Measurements from ENCODE around the gene ATP4B. TPM values are rescaled to one million over a fixed set of nuclear protein-coding genes. Genes with fewer than 3 reads are reported as not detected.

Gene ATP4B
- polyA plus RNA-seq, 1 experiment: not detected

- no peak for DNase-seq (ENCODE audit: low read depth)
- H3K36me3 ChIP-seq (ENCODE audit: control insufficient read depth, insufficient read depth, low read length): no peaks in the 10 kb centered on the region
- ChIA-PET CTCF (interaction anchor here (1.2 kb wide), 1 partner anchor 74 kb away, joined by 3 read pairs; no protein-coding TSS in a partner anchor), POLR2A (no interaction called here)
- H3K27me3 ChIP-seq (ENCODE audit: control insufficient read depth, insufficient read depth, low read length): 0 out of 2 replicates have a peak, but pooled peaks cover 2% of the 10 kb centered on the region
- no peak overlapping the region for H3K4me3 ChIP-seq (ENCODE audit: low read depth, low read length)
- no peak for TF ChIP-seq CTCF (IDR thresholded peaks at IDR 0.05; ENCODE audit: insufficient read depth, low read depth, low read length)
These were observed 7.3 kb downstream of the ATP4B start for GRCh38 chr13:113650731-113651148.

- DNase-seq (ENCODE audit: low read depth): no peak
- no peak for TF ChIP-seq CTCF (IDR thresholded peaks at IDR 0.05; ENCODE audit: insufficient read depth, low read depth, low read length)
- ChIA-PET POLR2A (no interaction called here), CTCF (interaction anchor here (0.7 to 1.2 kb wide), 2 partner anchors 74 to 546 kb away, joined by 3 read pairs; no protein-coding TSS in a partner anchor)
- Histone ChIP-seq H3K4me3 (ENCODE audit: low read depth, low read length) (no peak overlapping the region), H3K36me3 (ENCODE audit: control insufficient read depth, insufficient read depth, low read length) (no peaks in the 10 kb centered on the region), H3K27me3 (ENCODE audit: control insufficient read depth, insufficient read depth, low read length) (0 out of 2 replicates have a peak, but pooled peaks cover 2% of the 10 kb centered on the region)
These were observed 7.7 kb downstream of the ATP4B start for GRCh38 chr13:113650275-113650674.

- no peak for DNase-seq (ENCODE audit: low read depth)
- Histone ChIP-seq H3K36me3 (ENCODE audit: control insufficient read depth, insufficient read depth, low read length) (no peaks in the 10 kb centered on the region), H3K4me3 (ENCODE audit: low read depth, low read length) (no peak overlapping the region), H3K27me3 (ENCODE audit: control insufficient read depth, insufficient read depth, low read length) (0 out of 2 replicates have a peak, but pooled peaks cover 2% of the 10 kb centered on the region)
- no peak for TF ChIP-seq CTCF (IDR thresholded peaks at IDR 0.05; ENCODE audit: insufficient read depth, low read depth, low read length)
- ChIA-PET POLR2A (no interaction called here), CTCF (no interaction called here)
These were observed 8.8 kb downstream of the ATP4B start for GRCh38 chr13:113649212-113649611.

- no peak for DNase-seq (ENCODE audit: low read depth)
- no peaks in the 10 kb centered on the region for H3K36me3 ChIP-seq (ENCODE audit: control insufficient read depth, insufficient read depth, low read length)
- no peak overlapping the region for H3K4me3 ChIP-seq (ENCODE audit: low read depth, low read length)
- ChIA-PET CTCF (no interaction called here), POLR2A (no interaction called here)
- TF ChIP-seq CTCF (IDR thresholded peaks at IDR 0.05; ENCODE audit: insufficient read depth, low read depth, low read length): no peak
- H3K27me3 ChIP-seq (ENCODE audit: control insufficient read depth, insufficient read depth, low read length): no peaks in the 10 kb centered on the region
These were observed 9.8 kb downstream of the ATP4B start for GRCh38 chr13:113648216-113648610.

- Histone ChIP-seq H3K27me3 (ENCODE audit: control insufficient read depth, insufficient read depth, low read length) (no peaks in the 10 kb centered on the region), H3K36me3 (ENCODE audit: control insufficient read depth, insufficient read depth, low read length) (no peaks in the 10 kb centered on the region), H3K4me3 (ENCODE audit: low read depth, low read length) (no peak overlapping the region)
- CTCF ChIA-PET: interaction anchor here (0.5 kb wide), 1 partner anchor 18 kb away, joined by 4 read pairs; no protein-coding TSS in a partner anchor
- no peak for TF ChIP-seq CTCF (IDR thresholded peaks at IDR 0.05; ENCODE audit: insufficient read depth, low read depth, low read length)
- POLR2A ChIA-PET: no interaction called here
- no peak for DNase-seq (ENCODE audit: low read depth)
These were observed 10.4 kb downstream of the ATP4B start for GRCh38 chr13:113647351-113648215.
